Ascending aorta (tissue), 2 donors: ENCODE measurements around the gene CLSTN2. TPM values are rescaled to one million over a fixed set of nuclear protein-coding genes. Genes with fewer than 3 reads are reported as not detected.

Experiments used
- DNase-seq, 2 donors: peaks; one replicate each; pipeline ENCODE4 v3.0.0-alpha.2; 2019; ENCODE audit warnings: low spot score in 2 of 2
- H3K27ac ChIP-seq, 2 donors: fragments of 200-600 bp; sonication (generic); one replicate each; pipeline ENCODE4 v1.5.1; 2016 to 2017; ENCODE audit warnings: mild to moderate bottlenecking in 1 of 2
- H3K27me3 ChIP-seq: fragments of 200-600 bp; sonication (generic); one replicate; pipeline ENCODE4 v1.5.1; 2017
- H3K36me3 ChIP-seq, 2 donors: fragments of 200-600 bp; sonication (generic); one replicate each; pipeline ENCODE4 v1.5.1; 2016
- H3K4me1 ChIP-seq, 2 donors: fragments of 200-600 bp; sonication (generic); one replicate each; pipeline ENCODE4 v1.5.1; 2016 to 2017; ENCODE audit warnings: mild to moderate bottlenecking in 1 of 2
- H3K4me3 ChIP-seq, 2 donors: fragments of 200-600 bp; sonication (generic); one replicate each; pipeline ENCODE4 v1.5.1; 2016 to 2017; ENCODE audit warnings: mild to moderate bottlenecking in 1 of 2
- H3K9me3 ChIP-seq, 2 donors: fragments of 200-600 bp; sonication (generic); one replicate each; pipeline ENCODE4 v1.5.1; 2016
- CTCF ChIP-seq, 3 experiments: fragments of 200-600 bp in 2 of 3; fragments of 450-650 bp in 1 of 3; sonication (generic) in 2 of 3; IDR thresholded peaks; one replicate each; pipeline ENCODE4 v1.5.1; 2016 to 2019; ENCODE audit warnings: antibody characterized with exemption in 3 of 3, mild to moderate bottlenecking in 1 of 3, moderate library complexity in 1 of 3
- intact Hi-C: fragments of 100-400 bp; cut with DNase I; formaldehyde crosslinking; loops from one replicate; pipeline ENCODE4 v1.15.1; 2023
- total RNA-seq: library from RNA; depleted of rRNA; stranded (reverse); fragments of >200 nt; gene quantifications from one replicate; pipeline ENCODE4 v1.1.0, GENCODE V29; 2016

The CLSTN2 gene
- total RNA-seq, 1 donor from 2014 or later = 65.8 TPM

- DNase-seq = no peak
- Histone ChIP-seq H3K27ac (no peak overlapping the region), H3K36me3 (no peaks in the 10 kb centered on the region), H3K4me3 (no peak overlapping the region), H3K4me1 (no peaks in the 10 kb centered on the region), H3K27me3 (no peaks in the 10 kb centered on the region), H3K9me3 (no peaks in the 10 kb centered on the region)
- no peak for TF ChIP-seq CTCF (IDR thresholded peaks at IDR 0.05)
- intact Hi-C loops = no loop called here
Observed at GRCh38 chr3:140164156-140164555, 229.2 kb downstream of the CLSTN2 start.

- DNase-seq = no peak
Observed at GRCh38 chr3:140164922-140165590, 230.1 kb downstream of the CLSTN2 start.

GRCh38 chr3:140165781-140166180 lies 230.8 kb downstream of the CLSTN2 start:
- intact Hi-C loops = no loop called here
- no peaks in the 10 kb centered on the region for H3K4me1 ChIP-seq
- no peaks in the 10 kb centered on the region for H3K9me3 ChIP-seq
- DNase-seq = no peak
- no peak overlapping the region for H3K4me3 ChIP-seq
- no peaks in the 10 kb centered on the region for H3K27me3 ChIP-seq
- H3K36me3 ChIP-seq = no peaks in the 10 kb centered on the region
- no peak overlapping the region for H3K27ac ChIP-seq
- TF ChIP-seq CTCF (IDR thresholded peaks at IDR 0.05) = no peak

More at GRCh38 chr3:140164922-140165590, 230.1 kb downstream of the CLSTN2 start:
- no peak overlapping the region for H3K27ac ChIP-seq
- no peaks in the 10 kb centered on the region for H3K27me3 ChIP-seq
- H3K4me1 ChIP-seq = no peaks in the 10 kb centered on the region
- no peak overlapping the region for H3K4me3 ChIP-seq
- H3K36me3 ChIP-seq = no peaks in the 10 kb centered on the region
- H3K9me3 ChIP-seq = no peaks in the 10 kb centered on the region
- intact Hi-C loops = no loop called here
- no peak for TF ChIP-seq CTCF (IDR thresholded peaks at IDR 0.05)

- intact Hi-C loops = no loop called here
- TF ChIP-seq CTCF (IDR thresholded peaks at IDR 0.05) = no peak
- Histone ChIP-seq H3K27me3 (no peaks in the 10 kb centered on the region), H3K4me1 (no peaks in the 10 kb centered on the region), H3K9me3 (no peaks in the 10 kb centered on the region), H3K27ac (no peak overlapping the region), H3K4me3 (no peak overlapping the region), H3K36me3 (no peaks in the 10 kb centered on the region)
- no peak for DNase-seq
Observed at GRCh38 chr3:140166861-140167599, 232.0 kb downstream of the CLSTN2 start.

- TF ChIP-seq CTCF (IDR thresholded peaks at IDR 0.05) = no peak
- DNase-seq = no peak
- Histone ChIP-seq H3K9me3 (no peaks in the 10 kb centered on the region), H3K27ac (no peak overlapping the region), H3K27me3 (no peaks in the 10 kb centered on the region), H3K4me3 (no peak overlapping the region), H3K4me1 (no peaks in the 10 kb centered on the region), H3K36me3 (no peaks in the 10 kb centered on the region)
- intact Hi-C loops = no loop called here
Observed at GRCh38 chr3:140167600-140168281, 232.8 kb downstream of the CLSTN2 start.
